SU-DHL-6 (cell line): ENCODE results near the gene IP6K1.
"Not testable (repeated sequence)": the region's sequence is repeated elsewhere in the genome, so short reads cannot be mapped to it uniquely, and the experiment has no call there.

Experiments
- H2AFZ ChIP-seq: fragments of 200-600 bp; sonication (generic); 2 replicates; pipeline ENCODE4 v1.6.1; 2014; ENCODE audit warnings: low read depth, mild to moderate bottlenecking, moderate library complexity, mixed read lengths, antibody characterized with exemption, low read length; ENCODE audit not compliant: severe bottlenecking
- H3F3A ChIP-seq: fragments of 200-600 bp; shearing (Covaris generic); 2 replicates; pipeline ENCODE4 v1.6.0; 2016; ENCODE audit warnings: antibody characterized with exemption, mild to moderate bottlenecking; ENCODE audit not compliant: insufficient read depth
- H3K27ac ChIP-seq: fragments of 200-600 bp; sonication (generic); 2 replicates; pipeline ENCODE4 v1.5.1; 2016; ENCODE audit warnings: low read depth, mild to moderate bottlenecking, low read length, moderate library complexity, mixed read lengths
- H3K27me3 ChIP-seq: fragments of 200-600 bp; sonication (generic), shearing (Covaris generic); 2 replicates; pipeline ENCODE4 v1.6.0; 2014; ENCODE audit warnings: mild to moderate bottlenecking, low read length
- H3K36me3 ChIP-seq: fragments of 200-600 bp; sonication (generic); 2 replicates; pipeline ENCODE4 v1.6.1; 2014; ENCODE audit warnings: mild to moderate bottlenecking, low read length, mixed read lengths
- H3K4me2 ChIP-seq: fragments of 300-600, 200-600 bp; shearing (Covaris generic), sonication (generic); 2 replicates; pipeline ENCODE4 v1.6.0; 2014; ENCODE audit warnings: low read length, low read depth, mild to moderate bottlenecking; ENCODE audit not compliant: poor library complexity, severe bottlenecking
- H3K4me3 ChIP-seq: fragments of 200-600 bp; sonication (generic); 2 replicates; pipeline ENCODE4 v1.5.1; 2014; ENCODE audit warnings: antibody characterized with exemption, low read length, mild to moderate bottlenecking, mixed read lengths; ENCODE audit not compliant: insufficient read depth, poor library complexity, severe bottlenecking
- H3K79me2 ChIP-seq: fragments of 200-600 bp; sonication (generic); 2 replicates; pipeline ENCODE4 v1.6.1; 2014; ENCODE audit warnings: mild to moderate bottlenecking, low read length, moderate library complexity; ENCODE audit not compliant: insufficient read depth
- H3K9ac ChIP-seq: fragments of 200-600 bp; sonication (generic); 2 replicates; pipeline ENCODE4 v1.7.0; 2014; ENCODE audit warnings: mild to moderate bottlenecking, low read length
- H3K9me2 ChIP-seq: fragments of 200-600 bp; sonication (generic); replicated peaks from 2 replicates; pipeline ENCODE4 v1.6.1; 2014; ENCODE audit warnings: low read length; ENCODE audit not compliant: insufficient read depth
- H3K9me3 ChIP-seq: fragments of 200-600 bp; sonication (generic); 2 replicates; pipeline ENCODE4 v1.6.1; 2014; ENCODE audit warnings: low read length, mixed read lengths; ENCODE audit not compliant: insufficient read depth
- H4K20me1 ChIP-seq: fragments of 200-600 bp; sonication (generic); 2 replicates; pipeline ENCODE4 v1.6.1; 2014; ENCODE audit warnings: low read depth, mild to moderate bottlenecking, antibody characterized with exemption, low read length, moderate library complexity, mixed read lengths
- CTCF ChIP-seq: fragments of 200-600 bp; sonication (generic); IDR thresholded peaks from one replicate; pipeline ENCODE4 v1.5.1; 2017; ENCODE audit warnings: antibody characterized with exemption, mild to moderate bottlenecking, low read length, moderate library complexity; ENCODE audit not compliant: insufficient read depth, poor library complexity, severe bottlenecking
- EZH2phosphoT487 ChIP-seq: fragments of 200-600 bp; sonication (generic), shearing (Covaris generic); conservative IDR thresholded peaks from 2 replicates; pipeline ENCODE4 v1.6.1; 2018; ENCODE audit warnings: mild to moderate bottlenecking, antibody characterized with exemption, low read length, moderate library complexity, mixed read lengths

IP6K1 gene

DNA sequence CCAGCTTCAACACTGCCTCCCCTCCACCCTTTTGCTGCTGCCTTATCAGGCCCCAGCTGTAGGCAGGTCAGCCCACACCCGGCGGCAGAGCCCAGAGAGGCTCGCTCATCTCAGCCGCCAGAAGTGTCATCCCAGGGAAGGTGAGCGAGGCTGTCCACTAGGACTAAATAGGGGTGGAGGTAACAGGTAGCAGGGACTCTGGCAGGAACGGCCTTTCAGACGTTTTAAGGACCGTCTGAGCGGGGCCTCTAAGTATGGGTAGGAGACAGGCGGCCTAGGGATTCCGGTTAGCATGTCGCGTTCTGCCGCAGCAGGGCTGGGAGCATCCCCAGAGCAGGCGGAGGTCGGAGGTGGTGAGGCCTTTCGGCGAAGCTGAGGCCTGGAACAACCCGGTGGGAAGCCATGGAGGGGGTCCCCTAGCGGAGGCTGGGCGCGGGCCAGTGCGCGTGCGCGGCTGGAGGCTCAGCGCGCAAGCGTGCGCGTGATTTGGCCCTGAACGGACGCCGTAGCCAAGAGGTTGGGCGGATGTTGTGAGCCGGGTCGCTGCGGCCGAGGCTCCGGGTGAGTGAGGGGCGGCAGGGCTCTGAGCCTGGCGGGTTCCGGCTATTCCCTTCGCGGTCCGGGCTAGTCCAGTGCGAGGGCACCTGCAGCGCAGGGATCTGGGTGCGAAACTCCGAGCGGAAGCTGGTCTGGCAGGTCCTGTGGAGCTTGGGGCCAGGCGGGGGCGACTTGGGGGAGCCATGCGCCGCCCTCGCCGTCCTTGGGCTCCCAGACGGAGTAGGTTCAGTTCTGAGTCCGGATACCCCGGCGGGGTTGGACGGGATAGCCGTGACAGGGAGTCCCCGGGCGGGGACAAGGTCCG is 97.1 kb downstream of the IP6K1 start, which contains the start of the genes MST1 and RNF123:
Gene MST1 (minus strand): TSS at position 429 of the 862 bp plus-strand sequence. CDS start 783 bp downstream, outside the sequence.
Gene RNF123 (plus strand): TSS at position 512 of the 862 bp plus-strand sequence. CDS start 1,609 bp downstream, outside the sequence.
- H3K9me2 ChIP-seq: no peaks in the 10 kb centered on the region
- H3K27ac ChIP-seq: peak within 1 kb of the TSS; percentile 31
- peak within 1 kb of the TSS; percentile 86 for H3K4me3 ChIP-seq
- H3K27me3 ChIP-seq: no peaks in the 10 kb centered on the region
- TF ChIP-seq CTCF (no peak), EZH2phosphoT487 (no peak)
- peak within 1 kb of the TSS; percentile 71 for H3K9ac ChIP-seq
- H3K4me2 ChIP-seq: peak within 1 kb of the TSS; percentile 77
- H2AFZ ChIP-seq: peak within 1 kb of the TSS; percentile 80
- H3F3A ChIP-seq: no peaks in the 10 kb centered on the region
- H4K20me1 ChIP-seq: no peaks in the 10 kb centered on the region
- no peaks in the 10 kb centered on the region for H3K9me3 ChIP-seq
- no peaks in the 10 kb centered on the region for H3K36me3 ChIP-seq
- H3K79me2 ChIP-seq: 0 out of 2 replicates have a peak, but pooled peaks cover 7% of the 10 kb centered on the region

GRCh38 chr3:49688338-49689045 is 97.8 kb downstream of the IP6K1 start:
- H3K27ac ChIP-seq: peak overlapping the region; percentile 31
- H3K9ac ChIP-seq: peak overlapping the region; percentile 71
- peak overlapping the region; percentile 86 for H3K4me3 ChIP-seq
- not testable (repeated sequence) for H3K9me2 ChIP-seq, H3K9me3 ChIP-seq, H3F3A ChIP-seq, H4K20me1 ChIP-seq, H3K36me3 ChIP-seq, H3K27me3 ChIP-seq, H3K79me2 ChIP-seq
- H2AFZ ChIP-seq: peak overlapping the region; percentile 80
- H3K4me2 ChIP-seq: peak overlapping the region; percentile 77

GRCh38 chr3:49687424-49687795 is 98.9 kb downstream of the IP6K1 start:
- H3K27me3 ChIP-seq, H2AFZ ChIP-seq, H3K36me3 ChIP-seq, H3K9ac ChIP-seq, H3K4me2 ChIP-seq, H3K9me2 ChIP-seq, H3K79me2 ChIP-seq, H3K9me3 ChIP-seq, H3K27ac ChIP-seq, H3K4me3 ChIP-seq, H4K20me1 ChIP-seq, H3F3A ChIP-seq: not testable (repeated sequence)

GRCh38 chr3:49686769-49687423 is 99.4 kb downstream of the IP6K1 start:
- not testable (repeated sequence) for H3K4me2 ChIP-seq, H3K36me3 ChIP-seq, H3K27me3 ChIP-seq, H3F3A ChIP-seq, H3K27ac ChIP-seq, H3K79me2 ChIP-seq, H3K9ac ChIP-seq, H3K9me2 ChIP-seq, H2AFZ ChIP-seq, H4K20me1 ChIP-seq, H3K4me3 ChIP-seq, H3K9me3 ChIP-seq

GRCh38 chr3:49686346-49686745 is 100.0 kb downstream of the IP6K1 start:
- not testable (repeated sequence) for H2AFZ ChIP-seq, H3K9ac ChIP-seq, H3F3A ChIP-seq, H4K20me1 ChIP-seq, H3K27ac ChIP-seq, H3K9me3 ChIP-seq, H3K79me2 ChIP-seq, H3K4me3 ChIP-seq, H3K9me2 ChIP-seq, H3K27me3 ChIP-seq, H3K36me3 ChIP-seq, H3K4me2 ChIP-seq

GRCh38 chr3:49685846-49686245 is 100.5 kb downstream of the IP6K1 start:
- H4K20me1 ChIP-seq, H3K27ac ChIP-seq, H3K4me2 ChIP-seq, H3K9me2 ChIP-seq, H3K9me3 ChIP-seq, H3K79me2 ChIP-seq, H3K9ac ChIP-seq, H3K27me3 ChIP-seq, H3K36me3 ChIP-seq, H3K4me3 ChIP-seq, H2AFZ ChIP-seq, H3F3A ChIP-seq: not testable (repeated sequence)
